Stimulated activated CD8-positive, alpha-beta memory T cell treated with anti-CD3 and anti-CD28 coated beads, Interleukin-15, amount 100 ng/mL, for 24 hours (primary cell): ENCODE data around the gene SNAP47.

Experiments
- DNase-seq: peaks from one replicate; pipeline ENCODE4 v3.0.0-alpha.2; 2020; ENCODE audit warnings: low read depth

SNAP47 gene

GRCh38 chr1:227769047-227769935 lies 34.1 kb downstream of the SNAP47 start:
- no peak for DNase-seq

GRCh38 chr1:227769936-227770494 lies 34.8 kb downstream of the SNAP47 start:
- DNase-seq: no peak

- DNase-seq: no peak
Measured at GRCh38 chr1:227770812-227771211, 35.6 kb downstream of the SNAP47 start.

- no peak for DNase-seq
Measured at GRCh38 chr1:227771326-227771725, 36.1 kb downstream of the SNAP47 start.

GRCh38 chr1:227771771-227772170 lies 36.5 kb downstream of the SNAP47 start:
- DNase-seq: no peak

GRCh38 chr1:227773558-227773957 lies 38.3 kb downstream of the SNAP47 start:
- DNase-seq: no peak

- no peak for DNase-seq
Measured at GRCh38 chr1:227774051-227774731, 39.0 kb downstream of the SNAP47 start.

- DNase-seq: no peak
Measured at GRCh38 chr1:227774821-227775661, 39.8 kb downstream of the SNAP47 start.

- no peak for DNase-seq
Measured at GRCh38 chr1:227775841-227776240, 40.6 kb downstream of the SNAP47 start.

GRCh38 chr1:227776331-227776771 lies 41.1 kb downstream of the SNAP47 start:
- DNase-seq: no peak

- DNase-seq: no peak
Measured at GRCh38 chr1:227777156-227777555, 41.9 kb downstream of the SNAP47 start.

GRCh38 chr1:227777646-227778045 lies 42.4 kb downstream of the SNAP47 start:
- DNase-seq: no peak

- DNase-seq: no peak
Measured at GRCh38 chr1:227778401-227778947, 43.2 kb downstream of the SNAP47 start.

GRCh38 chr1:227779021-227779441 lies 43.8 kb downstream of the SNAP47 start:
- no peak for DNase-seq

- no peak for DNase-seq
Measured at GRCh38 chr1:227779685-227780084, 44.5 kb downstream of the SNAP47 start.

GRCh38 chr1:227780101-227781044 lies 45.1 kb downstream of the SNAP47 start:
- no peak for DNase-seq

- DNase-seq: no peak
Measured at GRCh38 chr1:227781314-227781930, 46.2 kb downstream of the SNAP47 start.

GRCh38 chr1:227782226-227782625 lies 47.0 kb downstream of the SNAP47 start:
- no peak for DNase-seq

- no peak for DNase-seq
Measured at GRCh38 chr1:227785094-227785804, 50.0 kb downstream of the SNAP47 start.
